ENCODE measurements around the gene SPOCK1.

The SPOCK1 gene

GRCh38 chr5:137156180-137156579 is 342.9 kb downstream of the SPOCK1 start:
- H3K4me3 ChIP-seq (ENCODE audit: low read depth, low read length) = no peak overlapping the region
- TF ChIP-seq CTCF (IDR thresholded peaks at IDR 0.05; ENCODE audit: control insufficient read depth, extremely low read depth, insufficient read depth) = no peak
- no peak for DNase-seq (ENCODE audit: low read depth)

GRCh38 chr5:137155261-137156000 is 343.7 kb downstream of the SPOCK1 start:
- no peak for DNase-seq (ENCODE audit: low read depth)
- H3K4me3 ChIP-seq (ENCODE audit: low read depth, low read length) = no peak overlapping the region
- TF ChIP-seq CTCF (IDR thresholded peaks at IDR 0.05; ENCODE audit: control insufficient read depth, extremely low read depth, insufficient read depth) = no peak

GRCh38 chr5:137152616-137153015 is 346.5 kb downstream of the SPOCK1 start:
- no peak for TF ChIP-seq CTCF (IDR thresholded peaks at IDR 0.05; ENCODE audit: control insufficient read depth, extremely low read depth, insufficient read depth)
- DNase-seq (ENCODE audit: low read depth) = no peak
- no peak overlapping the region for H3K4me3 ChIP-seq (ENCODE audit: low read depth, low read length)

- no peak for TF ChIP-seq CTCF (IDR thresholded peaks at IDR 0.05; ENCODE audit: control insufficient read depth, extremely low read depth, insufficient read depth)
- H3K4me3 ChIP-seq (ENCODE audit: low read depth, low read length) = no peak overlapping the region
- DNase-seq (ENCODE audit: low read depth) = no peak
Measured at GRCh38 chr5:137148655-137149054, 350.5 kb downstream of the SPOCK1 start.

- no peak for TF ChIP-seq CTCF (IDR thresholded peaks at IDR 0.05; ENCODE audit: control insufficient read depth, extremely low read depth, insufficient read depth)
- DNase-seq (ENCODE audit: low read depth) = no peak
- H3K4me3 ChIP-seq (ENCODE audit: low read depth, low read length) = no peak overlapping the region
Measured at GRCh38 chr5:137148159-137148558, 351.0 kb downstream of the SPOCK1 start.

- no peak for TF ChIP-seq CTCF (IDR thresholded peaks at IDR 0.05; ENCODE audit: control insufficient read depth, extremely low read depth, insufficient read depth)
- H3K4me3 ChIP-seq (ENCODE audit: low read depth, low read length) = no peak overlapping the region
- no peak for DNase-seq (ENCODE audit: low read depth)
Measured at GRCh38 chr5:137147346-137147745, 351.8 kb downstream of the SPOCK1 start.

- no peak for DNase-seq (ENCODE audit: low read depth)
- TF ChIP-seq CTCF (IDR thresholded peaks at IDR 0.05; ENCODE audit: control insufficient read depth, extremely low read depth, insufficient read depth) = no peak
- no peak overlapping the region for H3K4me3 ChIP-seq (ENCODE audit: low read depth, low read length)
Measured at GRCh38 chr5:137146402-137146890, 352.7 kb downstream of the SPOCK1 start.
